ENCODE data around the gene MAGOHB. TPM values are rescaled to one million over a fixed set of nuclear protein-coding genes. Genes with fewer than 3 reads are reported as not detected.

MAGOHB gene
- total and polyA plus RNA-seq, 10 of the 15 experiments (the other 5 are each of a cell fraction or from before 2014, with no cell fraction given): 30.6 to 217 (median 55.2) TPM

- POLR2A ChIA-PET: interaction anchor here (0.5 to 1.6 kb wide), 2 partner anchors 105 to 420 kb away, joined by 4 to 7 read pairs; no protein-coding TSS in a partner anchor
- no TSS peak for BruUV-seq (replicated peaks)
- DNase-seq (ENCODE audit: low read depth, low spot score) (no peak), ATAC-seq (no peak), FAIRE-seq (peak; percentile 64)
- SMC1A ChIA-PET (ENCODE audit: uncharacterized antibody, unreplicated experiment): interaction anchor here (0.9 to 1.2 kb wide), 3 partner anchors 89 to 158 kb away, joined by 3 read pairs; no protein-coding TSS in a partner anchor
- in situ Hi-C loops (cut with MboI): no loop called here
- CTCF ChIA-PET: interaction anchor here (3.1 kb wide), 1 partner anchor 135 kb away, joined by 20 read pairs; no protein-coding TSS in a partner anchor
- intact Hi-C loops (cut with micrococcal nuclease; ENCODE audit: unreplicated experiment): loop anchor here (5.0 kb wide), 1 partner anchor 138 kb away; no protein-coding TSS in a partner anchor
- peak overlapping the region; percentile 87 for H3K9ac ChIP-seq (ENCODE audit: control insufficient read depth, insufficient read depth, low read length)
- H3K27ac ChIP-seq (ENCODE audit: control insufficient read depth, insufficient read depth): peak overlapping the region; percentile 88
- peak overlapping the region; percentile 59 for H3K4me2 ChIP-seq (ENCODE audit: control insufficient read depth, insufficient read depth)
- no peak for TF ChIP-seq KLF5 (IDR thresholded peaks at IDR 0.05; ENCODE audit: partially characterized antibody)
- no peak for TF ChIP-seq FOS (IDR thresholded peaks at IDR 0.05; ENCODE audit: borderline replicate concordance, extremely low read depth, insufficient read length)
- no peak for TF ChIP-seq SMARCA5 (IDR thresholded peaks at IDR 0.05)
- no peak for TF ChIP-seq SREBF1 (IDR thresholded peaks at IDR 0.05; ENCODE audit: low read length)
- no peak for TF ChIP-seq MYC (IDR thresholded peaks at IDR 0.05; ENCODE audit: insufficient read depth, insufficient read length, insufficient replicate concordance, low read length, severe bottlenecking)
- no peak for TF ChIP-seq BACH1 (IDR thresholded peaks at IDR 0.05; ENCODE audit: borderline replicate concordance)
- no peak for TF ChIP-seq CHD1 (IDR thresholded peaks at IDR 0.05; ENCODE audit: low read depth, low read length)
- no peak for TF ChIP-seq TARDBP (IDR thresholded peaks at IDR 0.05; ENCODE audit: borderline replicate concordance)
- TF ChIP-seq DPF2 (IDR thresholded peaks at IDR 0.05): no peak
- TF ChIP-seq SIN3A (IDR thresholded peaks at IDR 0.05; ENCODE audit: low read depth, low read length): no peak
- no peak for TF ChIP-seq PAX5 (IDR thresholded peaks at IDR 0.05; ENCODE audit: borderline replicate concordance, low read depth, low read length)
- no peak for TF ChIP-seq MYB (IDR thresholded peaks at IDR 0.05; ENCODE audit: borderline replicate concordance, low read depth, low read length)
- TF ChIP-seq POLR2AphosphoS2 (IDR thresholded peaks at IDR 0.05; ENCODE audit: low read depth, low read length): no peak
- no peak for TF ChIP-seq POLR2AphosphoS5 (IDR thresholded peaks at IDR 0.05; ENCODE audit: low read length)
- no peak for TF ChIP-seq PML (IDR thresholded peaks at IDR 0.05; ENCODE audit: low read length)
- no peak for TF ChIP-seq SMAD5 (IDR thresholded peaks at IDR 0.05; ENCODE audit: low read depth)
- TF ChIP-seq SREBF2 (IDR thresholded peaks at IDR 0.05; ENCODE audit: low read length): no peak
- peak overlapping the region; percentile 96 for H2AFZ ChIP-seq (ENCODE audit: control insufficient read depth, low read depth, low read length)
- H3K4me3 ChIP-seq: peak overlapping the region; percentile 71
- WGBS (ENCODE audit: insufficient coverage, insufficient replicate concordance, low lambda C conversion rate, missing lambda C conversion rate): 31% methylated on average over 4 of the region's 4 CpGs
- H4K20me1 ChIP-seq (ENCODE audit: control insufficient read depth, insufficient read depth): no peaks in the 10 kb centered on the region
- H3K27me3 ChIP-seq (replicated peaks in 1 of 2; ENCODE audit: control insufficient read depth in 2 of 2, insufficient read depth in 2 of 2, low read length in 1 of 2): no peaks in the 10 kb centered on the region
- H3K4me1 ChIP-seq (ENCODE audit: control insufficient read depth, insufficient read depth, low read length): no peaks in the 10 kb centered on the region
- H3K79me2 ChIP-seq (ENCODE audit: control insufficient read depth, insufficient read depth, low read length): peaks cover 29% of the 10 kb centered on the region
- H3K36me3 ChIP-seq (ENCODE audit: control insufficient read depth in 2 of 2, insufficient read depth in 2 of 2, low read length in 1 of 2): peaks cover 0 to 3% of the 10 kb centered on the region in 2 experiments; a peak in 1 of 4 replicates
- no peaks in the 10 kb centered on the region; the same call in 2 of the 3 replicates for H3K9me3 ChIP-seq (replicated peaks; ENCODE audit: control insufficient read depth, insufficient read depth, low read length)
- RAD21 ChIA-PET (ENCODE audit: unreplicated experiment): interaction anchor here (0.5 kb wide), 1 partner anchor 1071 kb away, joined by 4 read pairs; no protein-coding TSS in a partner anchor
Measured at GRCh38 chr12:10614056-10614370, 604 bp upstream of the MAGOHB start.

Measured in GM12878 (cell line).